Hepatocyte (in vitro differentiated cells): Measurements from ENCODE around the gene STMN1. TPM values are rescaled to one million over a fixed set of nuclear protein-coding genes. Genes with fewer than 3 reads are reported as not detected.

ENCODE experiments used
- DNase-seq: peaks from one replicate; pipeline ENCODE4 v3.0.0-alpha.2; 2016; ENCODE audit warnings: low spot score
- H2AFZ ChIP-seq: fragments of 200-600 bp; sonication (generic); 2 replicates; pipeline ENCODE4 v1.6.0; 2016; ENCODE audit warnings: antibody characterized with exemption, mild to moderate bottlenecking
- H3K27ac ChIP-seq: fragments of 200-600 bp; sonication (generic); 2 replicates; pipeline ENCODE4 v1.5.1; 2016; ENCODE audit warnings: mild to moderate bottlenecking
- H3K27me3 ChIP-seq: fragments of 200-600 bp; sonication (generic); 2 replicates; pipeline ENCODE4 v1.6.1; 2016
- H3K36me3 ChIP-seq: fragments of 200-600 bp; sonication (generic); replicated peaks from 2 replicates; pipeline ENCODE4 v1.5.1; 2016; ENCODE audit warnings: low read depth; ENCODE audit not compliant: insufficient read depth
- H3K4me1 ChIP-seq: fragments of 200-600 bp; sonication (generic); 2 replicates; pipeline ENCODE4 v1.5.1; 2016; ENCODE audit warnings: mild to moderate bottlenecking, moderate library complexity; ENCODE audit not compliant: insufficient read depth
- H3K4me2 ChIP-seq: fragments of 200-600 bp; sonication (generic); 2 replicates; pipeline ENCODE4 v1.6.0; 2016
- H3K4me3 ChIP-seq: fragments of 200-600 bp; sonication (generic); 2 replicates; pipeline ENCODE4 v1.5.1; 2016; ENCODE audit warnings: mild to moderate bottlenecking
- H3K79me2 ChIP-seq: fragments of 200-600 bp; sonication (generic); 2 replicates; pipeline ENCODE4 v1.6.0; 2017; ENCODE audit warnings: mild to moderate bottlenecking
- H3K9me2 ChIP-seq: fragments of 200-600 bp; sonication (generic); replicated peaks from 2 replicates; pipeline ENCODE4 v1.6.0; 2017; ENCODE audit warnings: mild to moderate bottlenecking; ENCODE audit not compliant: insufficient read depth
- H3K9me3 ChIP-seq: fragments of 200-600 bp; sonication (generic); 2 replicates; pipeline ENCODE4 v1.5.1; 2016; ENCODE audit warnings: low read depth, mild to moderate bottlenecking
- H4K20me1 ChIP-seq: fragments of 200-600 bp; sonication (generic); 2 replicates; pipeline ENCODE4 v1.6.0; 2016; ENCODE audit warnings: mild to moderate bottlenecking; ENCODE audit not compliant: insufficient read depth, poor library complexity, severe bottlenecking
- EZH2 ChIP-seq: fragments of 200-600 bp; sonication (generic); IDR thresholded peaks from 2 replicates; pipeline ENCODE4 v1.6.1; 2016; ENCODE audit warnings: antibody characterized with exemption, mild to moderate bottlenecking, borderline replicate concordance
- EZH2phosphoT487 ChIP-seq: fragments of 200-600 bp; sonication (generic); IDR thresholded peaks from one replicate; pipeline ENCODE4 v1.6.1; 2018; ENCODE audit warnings: antibody characterized with exemption, mild to moderate bottlenecking, low read depth, moderate library complexity; ENCODE audit not compliant: unreplicated experiment, severe bottlenecking
- WGBS: methylation state at CpG from one replicate; pipeline ENCODE4 v1.1.6; 2016; ENCODE audit warnings: low lambda C conversion rate; ENCODE audit errors: missing lambda C conversion rate; 5-methylcytosine and 5-hydroxymethylcytosine counted together
- polyA plus RNA-seq: library from polyadenylated mRNA; unstranded; fragments of >200 nt; fragmentation: Nextera tagmentation; extraction: Ambion mirVana; gene quantifications from 2 replicates; pipeline ENCODE4 v1.2.1, GENCODE V29; 2016
- total RNA-seq: library from RNA; depleted of rRNA; stranded (reverse); fragments of >200 nt; gene quantifications from 2 replicates; pipeline ENCODE4 v1.2.3, GENCODE V29; 2014
- TF ChIP-seq, protein P1 (sequence below): fragments of 200-600 bp; sonication (generic); IDR thresholded peaks from 2 replicates; pipeline ENCODE4 v1.5.1; 2016; ENCODE audit warnings: antibody characterized with exemption, mild to moderate bottlenecking; ENCODE audit not compliant: poor library complexity

STMN1 gene
- total and polyA plus RNA-seq, 2 experiments from 2014 or later, result 104 to 338 TPM

DNA sequence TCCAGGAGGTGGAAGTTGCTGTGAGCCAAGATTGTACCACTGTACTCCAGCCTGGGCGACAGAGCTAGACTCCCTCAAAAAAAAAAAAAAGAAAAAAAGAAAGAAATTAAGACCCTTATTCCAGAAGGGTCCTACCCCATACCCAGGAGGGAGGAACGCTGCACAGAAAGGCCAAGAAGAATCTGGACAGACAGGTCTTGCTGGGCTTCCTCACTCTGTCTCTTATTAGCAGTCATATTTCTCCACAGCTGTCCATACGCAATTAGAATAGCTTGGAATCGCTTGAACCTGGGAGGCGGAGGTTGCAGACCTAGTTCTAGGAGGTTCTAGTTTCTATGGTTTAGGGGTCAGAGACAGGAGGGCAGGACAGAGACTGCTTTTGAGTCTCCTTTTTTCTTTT is 27.5 kb downstream of the STMN1 start:
- Histone ChIP-seq H3K4me2 (no peak overlapping the region), H4K20me1 (no peaks in the 10 kb centered on the region), H3K79me2 (peaks cover 12% of the 10 kb centered on the region), H3K9me3 (no peaks in the 10 kb centered on the region), H3K27me3 (no peaks in the 10 kb centered on the region), H3K36me3 (no peaks in the 10 kb centered on the region), H3K27ac (peak overlapping the region; percentile 52), H2AFZ (no peak overlapping the region), H3K9me2 (no peaks in the 10 kb centered on the region), H3K4me3 (no peak overlapping the region), H3K4me1 (peaks cover 41% of the 10 kb centered on the region)
- WGBS, result 74% methylated on average over 5 of the region's 5 CpGs
- TF ChIP-seq EZH2 (no peak), EZH2phosphoT487 (no peak)
- TF ChIP-seq, protein P1, sequence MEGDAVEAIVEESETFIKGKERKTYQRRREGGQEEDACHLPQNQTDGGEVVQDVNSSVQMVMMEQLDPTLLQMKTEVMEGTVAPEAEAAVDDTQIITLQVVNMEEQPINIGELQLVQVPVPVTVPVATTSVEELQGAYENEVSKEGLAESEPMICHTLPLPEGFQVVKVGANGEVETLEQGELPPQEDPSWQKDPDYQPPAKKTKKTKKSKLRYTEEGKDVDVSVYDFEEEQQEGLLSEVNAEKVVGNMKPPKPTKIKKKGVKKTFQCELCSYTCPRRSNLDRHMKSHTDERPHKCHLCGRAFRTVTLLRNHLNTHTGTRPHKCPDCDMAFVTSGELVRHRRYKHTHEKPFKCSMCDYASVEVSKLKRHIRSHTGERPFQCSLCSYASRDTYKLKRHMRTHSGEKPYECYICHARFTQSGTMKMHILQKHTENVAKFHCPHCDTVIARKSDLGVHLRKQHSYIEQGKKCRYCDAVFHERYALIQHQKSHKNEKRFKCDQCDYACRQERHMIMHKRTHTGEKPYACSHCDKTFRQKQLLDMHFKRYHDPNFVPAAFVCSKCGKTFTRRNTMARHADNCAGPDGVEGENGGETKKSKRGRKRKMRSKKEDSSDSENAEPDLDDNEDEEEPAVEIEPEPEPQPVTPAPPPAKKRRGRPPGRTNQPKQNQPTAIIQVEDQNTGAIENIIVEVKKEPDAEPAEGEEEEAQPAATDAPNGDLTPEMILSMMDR, result no peak
- no peak for DNase-seq

DNA sequence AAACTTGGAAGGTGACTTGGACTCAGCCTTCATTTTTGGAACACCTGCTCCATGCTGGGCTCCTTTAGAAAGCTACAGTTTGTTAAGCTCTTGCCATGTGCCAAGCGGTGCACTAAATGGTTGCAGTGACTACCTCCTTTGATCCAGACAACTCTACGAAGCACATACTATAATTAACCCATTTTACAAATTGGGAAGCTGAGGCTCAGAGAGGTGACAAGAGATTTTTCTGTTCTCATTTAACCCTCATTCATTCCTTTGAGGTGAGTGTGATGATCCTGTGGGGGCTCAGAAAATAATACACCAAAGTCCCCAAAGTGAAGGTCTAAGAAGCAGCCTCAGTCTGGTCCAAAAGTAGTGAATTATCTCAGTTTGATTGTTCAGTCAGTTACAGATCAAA is 29.1 kb downstream of the STMN1 start:
- no peak for DNase-seq
- TF ChIP-seq EZH2phosphoT487 (no peak), EZH2 (no peak)
- TF ChIP-seq, protein P1, result no peak
- Histone ChIP-seq H4K20me1 (no peaks in the 10 kb centered on the region), H3K36me3 (no peaks in the 10 kb centered on the region), H3K27ac (no peak overlapping the region), H3K4me3 (no peak overlapping the region), H3K9me2 (no peaks in the 10 kb centered on the region), H2AFZ (no peak overlapping the region), H3K9me3 (no peaks in the 10 kb centered on the region), H3K4me1 (peaks cover 51% of the 10 kb centered on the region), H3K4me2 (no peak overlapping the region), H3K27me3 (no peaks in the 10 kb centered on the region), H3K79me2 (peaks cover 28% of the 10 kb centered on the region)
- WGBS, result 92% methylated on average over 2 of the region's 2 CpGs

DNA sequence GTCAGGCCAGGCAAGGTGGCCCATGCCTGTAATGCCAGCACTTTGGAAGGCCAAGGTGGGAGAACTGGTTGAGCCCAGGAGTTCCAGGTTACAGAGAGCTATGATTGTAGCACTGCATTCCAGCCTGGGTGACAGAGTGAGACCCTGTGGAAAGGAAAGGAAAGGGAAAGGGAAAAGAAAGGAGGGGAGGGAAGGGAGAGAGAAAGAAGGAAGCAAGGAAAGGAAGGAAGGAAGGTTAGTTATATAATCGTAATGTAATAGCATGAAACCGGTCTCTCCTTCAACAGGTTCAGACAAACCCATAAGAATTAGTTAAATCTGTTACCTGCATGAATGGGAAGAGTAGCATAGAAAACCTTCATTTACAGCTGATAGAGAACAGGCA is 29.5 kb downstream of the STMN1 start:
- DNase-seq, result no peak
- WGBS, result 85% methylated on average over 2 of the region's 2 CpGs
- Histone ChIP-seq H3K4me3 (no peak overlapping the region), H3K27ac (peak overlapping the region; percentile 95), H3K36me3 (no peaks in the 10 kb centered on the region), H3K79me2 (peaks cover 32% of the 10 kb centered on the region), H3K27me3 (no peaks in the 10 kb centered on the region), H3K4me2 (no peak overlapping the region), H3K9me3 (no peaks in the 10 kb centered on the region), H2AFZ (no peak overlapping the region), H3K9me2 (no peaks in the 10 kb centered on the region), H3K4me1 (peaks cover 52% of the 10 kb centered on the region), H4K20me1 (no peaks in the 10 kb centered on the region)
- TF ChIP-seq EZH2phosphoT487 (no peak), EZH2 (no peak)
- TF ChIP-seq, protein P1, result no peak
